Esophagus (tissue), 2 donors: ENCODE results near the gene ANKH. TPM values are rescaled to one million over a fixed set of nuclear protein-coding genes. Genes with fewer than 3 reads are reported as not detected.
"Not testable (repeated sequence)": the region's sequence is repeated elsewhere in the genome, so short reads cannot be mapped to it uniquely, and the experiment has no call there.

Source experiments
- H3K27ac ChIP-seq, 2 donors: one replicate each; pipeline ENCODE4 v1.5.1; 2013; ENCODE audit warnings: low read depth in 2 of 2, mild to moderate bottlenecking in 2 of 2, inconsistent platforms in 1 of 2, low read length in 1 of 2, moderate library complexity in 1 of 2
- H3K27me3 ChIP-seq, 2 donors: one replicate each; pipeline ENCODE4 v1.6.1; 2013; ENCODE audit warnings: low read length in 2 of 2, control low read depth in 1 of 2, mild to moderate bottlenecking in 1 of 2; ENCODE audit not compliant: insufficient read depth in 2 of 2, control insufficient read depth in 1 of 2
- H3K36me3 ChIP-seq, 2 donors: one replicate each; pipeline ENCODE4 v1.6.1; 2013; ENCODE audit warnings: low read length in 1 of 2; ENCODE audit not compliant: control insufficient read depth in 2 of 2, insufficient read depth in 2 of 2
- H3K4me1 ChIP-seq, 2 donors: one replicate each; pipeline ENCODE4 v1.6.1; 2013; ENCODE audit warnings: low read length in 1 of 2; ENCODE audit not compliant: control insufficient read depth in 2 of 2, insufficient read depth in 2 of 2
- H3K4me3 ChIP-seq, 2 donors: one replicate each; pipeline ENCODE4 v1.5.1; 2013; ENCODE audit warnings: low read length in 2 of 2, mild to moderate bottlenecking in 2 of 2, low read depth in 1 of 2, moderate library complexity in 1 of 2
- H3K9me3 ChIP-seq, 2 donors: one replicate each; pipeline ENCODE4 v1.6.1; 2013; ENCODE audit warnings: mild to moderate bottlenecking in 2 of 2, low read depth in 1 of 2, low read length in 1 of 2, moderate library complexity in 1 of 2; ENCODE audit not compliant: control insufficient read depth in 2 of 2, insufficient read depth in 1 of 2
- WGBS, 2 donors: extraction: QIAGEN DNeasy Blood & Tissue Kit; methylation state at CpG; one replicate each; pipeline ENCODE4 v1.1.7; 2013; 5-methylcytosine and 5-hydroxymethylcytosine counted together
- polyA plus RNA-seq, 2 donors: library from polyadenylated mRNA; stranded (reverse); fragments of 200-250 nt; gene quantifications; one replicate each; pipeline ENCODE4 v1.2.3, GENCODE V29; 2013
- donor health status: healthy with polysubstance abuse.
- donor health status: Bipolar disorder and iron deficiency.

Gene ANKH
- polyA plus RNA-seq = 10 to 100 TPM in 1 of 2 donors, 1 to 10 TPM in 1; 5.6 to 12.7 TPM

DNA sequence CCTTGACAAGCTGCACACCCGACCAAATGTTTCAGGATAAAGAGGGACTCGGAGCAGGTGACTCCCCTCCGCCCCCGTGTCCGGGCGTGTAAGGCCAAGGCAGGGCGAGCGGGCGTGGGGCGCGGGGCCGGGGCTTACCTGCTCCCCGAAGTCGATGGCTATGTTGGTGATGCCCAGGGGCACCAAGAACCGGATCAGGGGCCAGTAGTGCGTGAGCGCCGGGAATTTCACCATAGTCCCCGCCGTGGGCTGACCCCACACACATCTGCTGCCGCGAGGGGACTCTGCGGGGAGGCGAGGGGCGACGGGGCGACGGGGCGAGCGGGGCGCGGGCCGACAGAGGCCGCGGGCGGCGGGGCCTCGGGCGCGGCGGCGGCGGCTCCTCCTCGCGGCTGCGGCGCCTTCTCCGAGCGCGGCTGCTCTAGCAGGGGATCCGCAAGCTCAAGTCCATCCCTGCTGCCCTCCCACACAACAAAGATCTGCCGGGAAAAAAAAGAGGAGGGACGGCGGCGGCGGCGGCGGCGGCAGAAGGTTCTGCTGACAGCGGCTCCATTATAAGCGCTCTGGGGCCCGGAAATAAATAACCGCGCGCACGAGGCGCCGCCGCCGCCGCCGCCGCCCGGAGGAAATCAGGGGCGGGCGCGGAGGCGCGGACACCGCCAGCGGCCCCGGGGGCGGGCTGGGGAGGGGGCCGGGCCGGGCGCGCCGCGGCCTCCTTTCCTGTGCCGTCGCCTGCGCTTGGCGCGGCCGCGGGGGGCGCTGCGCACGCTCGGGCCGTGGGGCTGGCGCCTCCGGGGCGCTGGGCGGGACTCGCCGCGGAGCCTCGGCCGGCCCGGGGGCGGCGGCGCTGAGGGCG is at the start of gene ANKH:
ANKH (minus strand) TSS at position 565 of the 856 bp plus-strand sequence; CDS start at position 234, 331 bp downstream.
- Histone ChIP-seq H3K4me1 (no peaks in the 10 kb centered on the region), H3K27ac (peak within 1 kb of the TSS; percentile 89 to 95), H3K27me3 (no peaks in the 10 kb centered on the region), H3K9me3 (no peaks in the 10 kb centered on the region), H3K4me3 (peak within 1 kb of the TSS; percentile 69 to 83), H3K36me3 (no peaks in the 10 kb centered on the region)
- WGBS, 2 donors = 1% methylated on average over 67 to 115 of the region's 115 CpGs

DNA sequence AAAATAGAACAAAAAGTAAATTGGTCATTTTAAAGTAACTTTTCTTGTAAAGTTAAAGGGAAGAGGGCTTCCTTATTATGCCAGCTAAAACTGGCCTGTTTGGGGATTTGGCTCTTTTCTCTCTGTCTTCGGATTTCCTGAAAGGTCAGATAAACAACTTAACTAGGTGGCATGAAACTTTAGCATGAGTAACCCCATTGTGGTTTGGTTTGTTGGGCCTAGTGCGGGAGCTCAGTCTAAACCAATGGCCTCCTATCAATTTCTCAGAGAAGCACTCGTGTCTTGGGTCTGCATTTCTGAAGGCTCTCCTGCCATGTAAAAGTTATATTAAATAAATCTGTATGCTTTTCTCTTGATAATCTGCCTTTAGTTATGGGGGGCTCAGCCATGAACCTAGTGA is 48.5 kb upstream of the ANKH start:
- H3K27ac ChIP-seq = no peak overlapping the region
- no peak overlapping the region for H3K4me3 ChIP-seq
- H3K27me3 ChIP-seq = no peaks in the 10 kb centered on the region
- no peaks in the 10 kb centered on the region for H3K36me3 ChIP-seq
- H3K9me3 ChIP-seq = no peaks in the 10 kb centered on the region
- WGBS, 2 donors = 82 to 85% methylated on average over 3 of the region's 3 CpGs
- H3K4me1 ChIP-seq = no peaks in the 10 kb centered on the region

DNA sequence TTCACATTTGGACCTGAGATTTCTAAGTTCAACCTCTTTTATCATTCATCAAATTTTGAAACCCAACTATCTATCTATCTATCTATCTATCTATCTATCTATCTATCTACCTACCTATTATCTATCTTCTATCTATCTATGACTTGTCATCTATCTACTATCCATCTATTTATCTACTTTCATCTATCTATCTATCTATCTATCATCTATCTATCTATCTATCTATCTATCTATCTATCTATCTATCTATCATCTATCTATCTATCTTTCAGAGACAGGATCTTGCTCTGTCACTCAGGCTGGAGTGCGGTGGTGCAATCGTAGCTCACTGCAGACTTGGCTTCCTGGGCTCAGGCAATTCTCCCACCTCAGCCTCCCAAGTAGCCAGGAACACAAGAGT is 47.5 kb upstream of the ANKH start:
- H3K27ac ChIP-seq, H3K4me3 ChIP-seq, H3K9me3 ChIP-seq, H3K4me1 ChIP-seq, H3K27me3 ChIP-seq, H3K36me3 ChIP-seq: not testable (repeated sequence)
- 93 to 99% methylated on average over 2 of the region's 2 CpGs for WGBS, 2 donors

DNA sequence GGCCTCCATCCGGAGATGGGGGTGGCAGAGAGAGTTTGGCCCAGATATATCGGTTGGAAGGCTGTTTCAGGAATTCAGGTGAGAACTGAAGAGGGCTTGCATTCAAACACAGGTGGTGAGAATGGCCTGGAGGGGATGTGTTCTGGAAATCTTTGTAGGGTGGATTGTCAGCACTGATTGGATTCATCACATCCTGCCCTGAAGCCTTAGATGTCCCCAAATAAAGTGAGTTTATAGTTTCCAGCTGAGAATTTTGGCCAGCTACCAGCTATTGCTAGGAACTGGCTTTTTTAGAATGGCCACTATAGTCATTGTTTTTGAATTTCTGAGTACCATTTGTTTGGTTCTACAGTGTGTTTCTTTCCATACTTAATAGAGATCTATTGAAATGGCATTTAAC is 46.1 kb upstream of the ANKH start:
- H3K36me3 ChIP-seq = no peaks in the 10 kb centered on the region
- H3K27ac ChIP-seq = no peak overlapping the region
- no peak overlapping the region for H3K4me3 ChIP-seq
- WGBS, 2 donors = 54 to 76% methylated on average over 2 of the region's 2 CpGs
- H3K27me3 ChIP-seq = no peaks in the 10 kb centered on the region
- no peaks in the 10 kb centered on the region for H3K9me3 ChIP-seq
- no peaks in the 10 kb centered on the region for H3K4me1 ChIP-seq

DNA sequence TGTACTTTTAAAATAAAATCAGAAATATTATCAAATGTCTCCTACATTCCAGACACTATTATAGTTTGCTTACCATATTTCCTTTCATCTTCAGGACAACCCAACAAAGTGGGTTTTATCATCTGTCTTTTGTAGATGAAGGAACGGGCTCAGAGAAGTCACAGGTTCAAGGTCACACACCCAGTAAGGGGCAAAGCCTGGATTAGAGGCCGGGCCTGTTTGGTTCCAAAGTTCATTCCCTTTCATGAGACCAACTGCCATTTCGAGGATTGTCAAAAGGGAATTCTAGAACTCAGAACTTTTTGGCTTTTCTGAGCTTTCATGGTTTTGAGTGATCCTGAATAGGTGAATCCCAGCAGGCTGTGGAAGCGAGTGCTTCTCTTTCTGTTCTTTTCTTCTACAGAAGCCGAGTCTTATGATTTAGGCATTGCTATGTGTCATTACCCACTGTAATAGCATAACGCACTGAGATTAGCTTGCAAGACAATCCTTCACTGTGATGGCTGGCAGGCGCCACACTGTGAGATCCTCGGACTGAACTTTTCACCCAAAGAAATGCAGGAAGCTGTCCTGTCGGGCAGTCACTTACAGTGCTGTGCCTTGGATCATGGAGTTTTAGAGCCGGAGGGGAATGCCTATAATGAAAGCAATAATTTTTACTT is 43.8 kb upstream of the ANKH start:
- WGBS, 2 donors = 72 to 83% methylated on average over 10 of the region's 10 CpGs
- Histone ChIP-seq H3K27ac (no peak overlapping the region), H3K4me1 (no peaks in the 10 kb centered on the region), H3K9me3 (no peaks in the 10 kb centered on the region), H3K4me3 (no peak overlapping the region), H3K36me3 (no peaks in the 10 kb centered on the region), H3K27me3 (no peaks in the 10 kb centered on the region)

DNA sequence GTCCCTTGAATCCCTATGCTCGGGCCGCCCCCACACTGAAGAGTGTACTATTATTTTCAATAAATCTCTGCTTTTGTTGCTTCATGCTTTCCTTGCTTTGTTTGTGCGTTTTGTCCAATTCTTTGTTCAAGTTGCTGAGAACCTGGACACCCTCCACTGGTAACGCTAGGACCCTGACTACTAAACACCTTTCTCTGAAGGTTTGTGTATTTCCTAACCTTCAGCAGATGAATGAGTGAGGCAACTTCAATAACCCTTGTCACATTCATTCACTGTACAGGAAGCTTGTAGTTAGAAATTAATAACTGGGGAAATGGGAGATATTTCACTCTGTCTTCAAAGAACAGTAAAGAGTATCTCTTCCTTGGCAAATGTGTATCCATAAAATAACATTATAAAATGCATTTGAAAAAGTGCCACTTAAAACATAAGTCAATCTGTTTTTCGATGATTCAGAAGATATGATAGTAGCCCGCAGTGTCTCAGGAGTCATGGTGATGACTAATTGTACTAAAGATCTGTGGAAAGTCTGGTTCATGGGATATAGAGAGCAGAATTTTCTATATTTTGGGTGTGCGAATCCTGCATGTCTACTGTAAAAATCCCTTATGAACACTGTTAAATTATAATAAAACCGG is 43.2 kb upstream of the ANKH start:
- Histone ChIP-seq H3K4me3 (no peak overlapping the region), H3K4me1 (no peaks in the 10 kb centered on the region), H3K9me3 (no peaks in the 10 kb centered on the region), H3K27me3 (no peaks in the 10 kb centered on the region), H3K27ac (no peak overlapping the region), H3K36me3 (no peaks in the 10 kb centered on the region)
- 88 to 89% methylated on average over 8 of the region's 8 CpGs for WGBS, 2 donors

DNA sequence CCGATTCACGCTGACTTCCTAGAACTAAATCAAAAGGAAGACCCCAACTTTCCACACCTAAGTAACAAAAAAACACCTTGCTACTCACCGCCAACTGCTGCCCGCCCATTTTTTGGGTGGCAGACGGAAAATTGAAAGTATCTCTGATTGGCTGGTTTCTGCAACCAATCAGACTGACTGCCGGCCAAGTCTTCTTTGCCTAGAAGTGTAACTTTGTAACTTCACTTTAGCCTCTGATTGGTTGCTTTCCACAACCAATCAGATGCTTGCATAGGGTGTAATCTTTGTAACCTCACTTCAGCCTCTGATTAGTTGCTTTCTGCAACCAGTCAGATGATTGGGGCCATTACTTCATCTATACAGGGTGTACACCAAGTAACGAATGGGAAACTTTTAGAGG is 42.6 kb upstream of the ANKH start:
- Histone ChIP-seq H3K27ac (no peak overlapping the region), H3K4me3 (no peak overlapping the region), H3K36me3 (no peaks in the 10 kb centered on the region), H3K27me3 (no peaks in the 10 kb centered on the region), H3K9me3 (no peaks in the 10 kb centered on the region), H3K4me1 (no peaks in the 10 kb centered on the region)
- WGBS, 2 donors = 92 to 93% methylated on average over 7 of the region's 7 CpGs

DNA sequence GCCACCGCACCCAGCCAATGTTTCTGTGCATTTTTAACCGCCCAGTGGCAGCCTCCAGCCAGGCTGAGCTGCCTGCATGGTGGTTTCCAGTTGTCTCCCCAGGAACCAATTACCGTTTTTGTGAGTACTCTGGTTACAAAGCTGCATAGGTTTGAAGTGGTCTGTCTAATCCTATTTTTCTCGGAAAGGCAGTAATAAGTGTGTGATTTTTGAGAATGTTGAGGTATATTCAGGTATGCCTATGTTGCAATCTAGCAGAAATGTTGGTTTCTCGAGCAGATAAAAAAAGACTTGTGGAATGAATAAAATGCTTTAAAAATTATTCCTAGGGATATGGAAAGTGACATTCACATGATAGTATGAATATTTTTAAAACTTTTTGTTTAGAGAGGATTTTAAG is 41.5 kb upstream of the ANKH start:
- 89% methylated on average over 5 of the region's 5 CpGs for WGBS, 2 donors
- H3K36me3 ChIP-seq = no peaks in the 10 kb centered on the region
- H3K4me1 ChIP-seq = no peaks in the 10 kb centered on the region
- no peak overlapping the region for H3K4me3 ChIP-seq
- no peaks in the 10 kb centered on the region for H3K27me3 ChIP-seq
- H3K9me3 ChIP-seq = no peaks in the 10 kb centered on the region
- no peak overlapping the region for H3K27ac ChIP-seq

DNA sequence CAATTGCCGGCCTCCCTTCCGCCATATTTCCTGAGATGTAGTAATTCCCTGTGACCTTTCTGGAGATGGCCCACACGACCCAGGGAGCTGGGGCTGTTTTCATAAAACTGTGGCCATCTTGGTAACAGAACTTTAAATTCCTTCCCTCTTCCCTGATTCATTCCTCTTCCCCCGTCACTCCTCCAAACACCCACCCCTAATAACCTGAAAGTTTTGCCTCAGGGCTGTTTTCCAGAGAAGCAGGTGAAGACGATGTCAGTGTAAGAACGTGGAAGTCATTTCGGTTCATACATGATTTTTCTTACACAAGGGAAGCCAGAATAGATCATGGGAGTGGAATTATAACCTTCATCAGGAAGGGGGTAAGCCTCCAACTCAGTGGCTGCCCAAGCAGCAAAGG is 40.6 kb upstream of the ANKH start:
- Histone ChIP-seq H3K4me3 (no peak overlapping the region), H3K4me1 (no peaks in the 10 kb centered on the region), H3K36me3 (no peaks in the 10 kb centered on the region), H3K9me3 (no peaks in the 10 kb centered on the region), H3K27ac (no peak overlapping the region), H3K27me3 (no peaks in the 10 kb centered on the region)
- 76 to 80% methylated on average over 7 of the region's 7 CpGs for WGBS, 2 donors
